Smooth muscle cell (in vitro differentiated cells): Measurements from ENCODE around the gene CCT4. TPM values are rescaled to one million over a fixed set of nuclear protein-coding genes. Genes with fewer than 3 reads are reported as not detected.
A peak's percentile ranks its signal among the peaks of the same experiment; 100 is the strongest.

ENCODE experiments used
- DNase-seq: peaks from one replicate; lab custom pipeline; 2025; ENCODE audit not compliant: unreplicated experiment; lab: John Stamatoyannopoulos, UW
- H2AFZ ChIP-seq: fragments of 200-600 bp; sonication (generic); 2 replicates; pipeline ENCODE4 v1.6.0; 2016; ENCODE audit warnings: antibody characterized with exemption, low read depth, mild to moderate bottlenecking
- H3F3A ChIP-seq: fragments of 200-600 bp; sonication (generic); 2 replicates; pipeline ENCODE4 v1.6.0; 2017; ENCODE audit warnings: antibody characterized with exemption, low read depth
- H3K27ac ChIP-seq: fragments of 200-600 bp; sonication (generic); 2 replicates; pipeline ENCODE4 v1.5.1; 2016; ENCODE audit warnings: low read depth, mild to moderate bottlenecking
- H3K27me3 ChIP-seq: fragments of 200-600 bp; sonication (generic); 2 replicates; pipeline ENCODE4 v1.6.1; 2016; ENCODE audit warnings: low read depth, mild to moderate bottlenecking
- H3K36me3 ChIP-seq: fragments of 200-600 bp; sonication (generic); 2 replicates; pipeline ENCODE4 v1.5.1; 2016; ENCODE audit warnings: low read depth
- H3K4me1 ChIP-seq: fragments of 200-600 bp; sonication (generic); 2 replicates; pipeline ENCODE4 v1.5.1; 2016; ENCODE audit warnings: low read depth
- H3K4me2 ChIP-seq: fragments of 200-600 bp; sonication (generic); 2 replicates; pipeline ENCODE4 v1.6.0; 2016; ENCODE audit warnings: mild to moderate bottlenecking
- H3K4me3 ChIP-seq: fragments of 200-600 bp; sonication (generic); 2 replicates; pipeline ENCODE4 v1.5.1; 2016; ENCODE audit warnings: mild to moderate bottlenecking
- H3K79me2 ChIP-seq: fragments of 200-600 bp; sonication (generic); 2 replicates; pipeline ENCODE4 v1.6.0; 2016; ENCODE audit warnings: low read depth, mild to moderate bottlenecking
- H3K9ac ChIP-seq: fragments of 200-600 bp; sonication (generic); 2 replicates; pipeline ENCODE4 v1.6.0; 2016; ENCODE audit warnings: low read depth
- H3K9me3 ChIP-seq: fragments of 200-600 bp; sonication (generic); replicated peaks from 2 replicates; pipeline ENCODE4 v1.5.1; 2016; ENCODE audit warnings: low read depth
- H4K20me1 ChIP-seq: fragments of 200-600 bp; sonication (generic); 2 replicates; pipeline ENCODE4 v1.6.0; 2016; ENCODE audit warnings: low read depth
- WGBS: methylation state at CpG from one replicate; pipeline ENCODE4 v1.1.7; 2016; ENCODE audit warnings: low lambda C conversion rate; 5-methylcytosine and 5-hydroxymethylcytosine counted together
- polyA plus RNA-seq: library from polyadenylated mRNA; unstranded; fragments of >200 nt; fragmentation: Nextera tagmentation; extraction: Ambion mirVana; gene quantifications from 2 replicates; pipeline ENCODE4 v1.2.1, GENCODE V29; 2016
- total RNA-seq: library from RNA; depleted of rRNA; stranded (reverse); fragments of >200 nt; gene quantifications from 2 replicates; pipeline ENCODE4 v1.2.3, GENCODE V29; 2014
- TF ChIP-seq, protein P1 (sequence below): fragments of 200-600 bp; sonication (generic); IDR thresholded peaks from 2 replicates; pipeline ENCODE4 v1.5.1; 2017; ENCODE audit warnings: borderline replicate concordance, mild to moderate bottlenecking, antibody characterized with exemption; ENCODE audit not compliant: insufficient read depth, poor library complexity, severe bottlenecking

Gene CCT4
- total and polyA plus RNA-seq, 2 experiments from 2014 or later: 117 to 164 TPM

DNA sequence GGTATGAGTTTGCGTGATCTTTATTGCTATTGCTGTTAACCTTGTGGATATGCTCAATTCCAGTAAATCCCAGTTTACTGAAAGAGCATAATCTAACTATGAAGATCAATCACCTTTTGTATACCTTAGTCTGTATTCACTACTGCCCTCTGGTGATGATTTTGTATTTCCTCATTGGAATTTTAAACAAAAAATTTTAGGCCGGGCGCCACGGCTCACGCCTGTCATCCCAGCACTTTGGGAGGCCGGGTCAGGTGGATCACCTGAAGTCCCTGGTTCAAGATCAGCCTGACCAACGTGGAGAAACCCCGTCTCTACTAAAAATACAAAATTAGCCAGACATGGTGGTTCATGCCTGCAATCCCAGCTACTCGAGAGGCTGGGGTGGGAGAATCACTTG lies 22.1 kb upstream of the CCT4 start:
- H3K9me3 ChIP-seq: no peaks in the 10 kb centered on the region
- H3F3A ChIP-seq: no peaks in the 10 kb centered on the region
- TF ChIP-seq, protein P1, sequence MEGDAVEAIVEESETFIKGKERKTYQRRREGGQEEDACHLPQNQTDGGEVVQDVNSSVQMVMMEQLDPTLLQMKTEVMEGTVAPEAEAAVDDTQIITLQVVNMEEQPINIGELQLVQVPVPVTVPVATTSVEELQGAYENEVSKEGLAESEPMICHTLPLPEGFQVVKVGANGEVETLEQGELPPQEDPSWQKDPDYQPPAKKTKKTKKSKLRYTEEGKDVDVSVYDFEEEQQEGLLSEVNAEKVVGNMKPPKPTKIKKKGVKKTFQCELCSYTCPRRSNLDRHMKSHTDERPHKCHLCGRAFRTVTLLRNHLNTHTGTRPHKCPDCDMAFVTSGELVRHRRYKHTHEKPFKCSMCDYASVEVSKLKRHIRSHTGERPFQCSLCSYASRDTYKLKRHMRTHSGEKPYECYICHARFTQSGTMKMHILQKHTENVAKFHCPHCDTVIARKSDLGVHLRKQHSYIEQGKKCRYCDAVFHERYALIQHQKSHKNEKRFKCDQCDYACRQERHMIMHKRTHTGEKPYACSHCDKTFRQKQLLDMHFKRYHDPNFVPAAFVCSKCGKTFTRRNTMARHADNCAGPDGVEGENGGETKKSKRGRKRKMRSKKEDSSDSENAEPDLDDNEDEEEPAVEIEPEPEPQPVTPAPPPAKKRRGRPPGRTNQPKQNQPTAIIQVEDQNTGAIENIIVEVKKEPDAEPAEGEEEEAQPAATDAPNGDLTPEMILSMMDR: peak; percentile 43
- no peak overlapping the region for H3K27ac ChIP-seq
- no peaks in the 10 kb centered on the region for H3K36me3 ChIP-seq
- peaks cover 9% of the 10 kb centered on the region for H3K4me1 ChIP-seq
- H3K4me2 ChIP-seq: no peak overlapping the region
- H3K9ac ChIP-seq: no peak overlapping the region
- WGBS: 82% methylated on average over 9 of the region's 9 CpGs
- no peaks in the 10 kb centered on the region for H4K20me1 ChIP-seq
- no peaks in the 10 kb centered on the region for H3K27me3 ChIP-seq
- no peak overlapping the region for H2AFZ ChIP-seq
- no peak for DNase-seq
- H3K79me2 ChIP-seq: peaks cover 38% of the 10 kb centered on the region
- no peak overlapping the region for H3K4me3 ChIP-seq

DNA sequence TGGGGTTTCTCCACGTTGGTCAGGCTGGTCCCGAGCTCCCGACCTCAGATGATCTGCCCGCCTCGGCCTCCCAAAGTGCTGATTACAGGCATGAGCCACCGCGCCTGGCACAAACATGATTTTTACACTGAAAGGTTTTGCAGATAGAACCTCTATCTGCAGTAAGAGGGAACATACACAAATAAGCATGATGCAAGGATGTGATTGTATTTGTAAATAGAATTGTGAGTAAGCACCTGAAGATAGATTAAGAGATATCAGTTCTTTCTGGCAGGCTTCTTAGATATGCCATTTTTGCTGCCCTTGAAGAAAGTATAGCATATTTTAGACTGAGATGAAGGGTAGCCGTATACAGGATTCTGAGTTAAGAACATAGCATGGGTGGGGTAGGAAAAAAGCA lies 20.7 kb upstream of the CCT4 start:
- Histone ChIP-seq H3K27ac (no peak overlapping the region), H3K36me3 (no peaks in the 10 kb centered on the region), H3K4me2 (no peak overlapping the region), H3K4me3 (no peak overlapping the region), H3K27me3 (no peaks in the 10 kb centered on the region), H3K9me3 (no peaks in the 10 kb centered on the region), H2AFZ (no peak overlapping the region), H3K9ac (no peak overlapping the region), H3K79me2 (peaks cover 34% of the 10 kb centered on the region), H4K20me1 (no peaks in the 10 kb centered on the region), H3F3A (no peaks in the 10 kb centered on the region), H3K4me1 (peaks cover 9% of the 10 kb centered on the region)
- TF ChIP-seq, protein P1: no peak
- WGBS: 96% methylated on average over 8 of the region's 8 CpGs
- no peak for DNase-seq

DNA sequence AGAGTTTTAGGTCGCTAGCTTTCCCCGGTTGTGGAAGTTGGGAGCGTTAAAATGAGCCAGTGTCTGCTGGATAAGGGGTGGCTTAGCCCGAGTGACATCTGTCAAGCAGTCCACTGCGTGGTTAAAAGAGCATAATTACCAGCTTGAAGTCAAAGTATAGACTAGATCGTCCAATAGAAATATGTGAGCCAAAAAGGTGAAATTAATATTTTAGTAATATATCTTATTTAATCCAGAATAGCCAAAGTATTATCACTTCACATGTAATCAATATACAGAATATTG lies 17.7 kb upstream of the CCT4 start:
- H3K4me1 ChIP-seq: peaks cover 9% of the 10 kb centered on the region
- TF ChIP-seq, protein P1: no peak
- no peaks in the 10 kb centered on the region for H3K27me3 ChIP-seq
- no peak for DNase-seq
- H3K36me3 ChIP-seq: no peaks in the 10 kb centered on the region
- no peaks in the 10 kb centered on the region for H4K20me1 ChIP-seq
- no peaks in the 10 kb centered on the region for H3F3A ChIP-seq
- peak overlapping the region; percentile 94 for H2AFZ ChIP-seq
- H3K4me3 ChIP-seq: peak overlapping the region; percentile 62
- WGBS: 10% methylated on average over 6 of the region's 6 CpGs
- peaks cover 18% of the 10 kb centered on the region for H3K79me2 ChIP-seq
- H3K4me2 ChIP-seq: peak overlapping the region; percentile 93
- no peak overlapping the region for H3K27ac ChIP-seq
- H3K9me3 ChIP-seq: no peaks in the 10 kb centered on the region
- H3K9ac ChIP-seq: peak overlapping the region; percentile 55

DNA sequence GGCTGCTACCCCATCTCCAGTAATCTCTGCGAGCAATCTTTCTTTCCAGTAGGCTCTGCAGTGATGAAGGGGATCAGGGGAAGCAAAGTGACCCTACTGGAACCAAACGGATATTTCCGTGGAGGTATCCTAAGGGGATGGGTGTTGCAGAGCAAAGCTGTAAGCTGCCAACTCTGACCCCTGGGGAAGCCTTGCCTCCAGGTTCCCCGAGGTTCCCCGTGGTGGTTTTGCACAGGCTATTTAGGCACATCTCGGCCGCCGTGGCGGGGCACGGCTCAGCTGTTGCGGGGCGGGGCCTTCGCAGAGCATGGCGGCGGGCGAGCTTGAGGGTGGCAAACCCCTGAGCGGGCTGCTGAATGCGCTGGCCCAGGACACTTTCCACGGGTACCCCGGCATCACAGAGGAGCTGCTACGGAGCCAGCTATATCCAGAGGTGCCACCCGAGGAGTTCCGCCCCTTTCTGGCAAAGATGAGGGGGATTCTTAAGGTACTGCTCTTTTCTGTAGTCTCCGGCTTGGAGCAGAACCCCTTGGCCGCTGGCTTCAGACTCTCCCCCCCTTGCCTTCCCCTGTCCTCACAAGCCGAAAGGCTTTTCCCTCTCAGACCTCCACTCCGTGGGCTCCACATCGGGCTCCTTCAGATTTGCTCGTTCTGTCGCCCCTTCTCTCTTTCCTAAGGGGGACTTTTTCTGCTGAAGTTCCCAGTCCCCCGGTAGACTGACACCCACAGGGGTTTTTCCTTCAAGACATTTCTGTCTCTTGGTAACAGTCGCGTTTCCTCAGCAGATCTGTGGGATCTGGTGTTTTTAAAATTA lies 17.1 kb upstream of the CCT4 start, which contains the start of gene COMMD1:
COMMD1 (plus strand) TSS at position 303 of the 814 bp plus-strand sequence; CDS start at position 308, 5 bp downstream.
- H3K79me2 ChIP-seq: peaks cover 18% of the 10 kb centered on the region
- TF ChIP-seq, protein P1: no peak
- DNase-seq: peak; percentile 30
- H3K27ac ChIP-seq: no peak within 1 kb of the TSS
- H3K9me3 ChIP-seq: no peaks in the 10 kb centered on the region
- H4K20me1 ChIP-seq: no peaks in the 10 kb centered on the region
- no peaks in the 10 kb centered on the region for H3K27me3 ChIP-seq
- H3K4me3 ChIP-seq: peak within 1 kb of the TSS; percentile 62
- peak within 1 kb of the TSS; percentile 93 for H3K4me2 ChIP-seq
- no peaks in the 10 kb centered on the region for H3K36me3 ChIP-seq
- peak within 1 kb of the TSS; percentile 55 for H3K9ac ChIP-seq
- WGBS: 2% methylated on average over 32 of the region's 33 CpGs
- H2AFZ ChIP-seq: peak within 1 kb of the TSS; percentile 94
- peaks cover 9% of the 10 kb centered on the region for H3K4me1 ChIP-seq
- no peaks in the 10 kb centered on the region for H3F3A ChIP-seq
